HepG2 (cell line): ENCODE results near the gene STK40. TPM values are rescaled to one million over a fixed set of nuclear protein-coding genes. Genes with fewer than 3 reads are reported as not detected.
A peak's percentile ranks its signal among the peaks of the same experiment; 100 is the strongest.

Experiments used
- BRCA1 ChIP-seq: sonication (generic); formaldehyde crosslinking; IDR thresholded peaks from 2 replicates; pipeline ENCODE4 v1.4.0; 2020; ENCODE audit warnings: missing genetic modification reagents
- FOSL2 ChIP-seq: sonication (generic); formaldehyde crosslinking; IDR thresholded peaks from 2 replicates; pipeline ENCODE4 v1.4.0; 2020; ENCODE audit warnings: missing genetic modification reagents
- JUND ChIP-seq: sonication (generic); formaldehyde crosslinking; IDR thresholded peaks from 2 replicates; pipeline ENCODE4 v1.8.0; 2022; ENCODE audit warnings: mild to moderate bottlenecking, missing genetic modification reagents
- KMT2A ChIP-seq: sonication (generic); formaldehyde crosslinking; IDR thresholded peaks from 2 replicates; pipeline ENCODE4 v1.4.0; 2020; ENCODE audit warnings: missing genetic modification reagents
- NONO ChIP-seq, 2 experiments: fragments of 450-650 bp in 1 of 2; sonication (generic) in 1 of 2; formaldehyde crosslinking in 1 of 2; IDR thresholded peaks in 1 of 2; conservative IDR thresholded peaks in 1 of 2; 2 replicates each; pipeline versions ENCODE4 v1.6.1 to v1.8.0; 2017 to 2022; ENCODE audit warnings: mild to moderate bottlenecking in 1 of 2, missing genetic modification reagents in 1 of 2, moderate library complexity in 1 of 2
- NRL ChIP-seq: sonication (generic); formaldehyde crosslinking; IDR thresholded peaks from 2 replicates; pipeline ENCODE4 v1.5.0; 2020; ENCODE audit warnings: missing genetic modification reagents, mild to moderate bottlenecking, moderate library complexity, borderline replicate concordance
- U2AF1 ChIP-seq: fragments of 200-400 bp; formaldehyde crosslinking; optimal IDR thresholded peaks from 2 replicates; pipeline ENCODE3; 2017; ENCODE audit warnings: mild to moderate bottlenecking, low read depth, low read length
- ZNF292 ChIP-seq: sonication (generic); formaldehyde crosslinking; IDR thresholded peaks from 2 replicates; pipeline ENCODE4 v1.8.1; 2022; ENCODE audit warnings: mild to moderate bottlenecking, low read depth, missing genetic modification reagents, borderline replicate concordance
- ZNF616 ChIP-seq: sonication (generic); formaldehyde crosslinking; IDR thresholded peaks from 2 replicates; pipeline ENCODE4 v1.5.0; 2020; ENCODE audit warnings: low read depth, mild to moderate bottlenecking, missing genetic modification reagents
- ZNF720 ChIP-seq: sonication (generic); formaldehyde crosslinking; IDR thresholded peaks from 2 replicates; pipeline ENCODE4 v1.4.0; 2020; ENCODE audit warnings: missing genetic modification reagents
- ZNF777 ChIP-seq: sonication (generic); formaldehyde crosslinking; IDR thresholded peaks from 2 replicates; pipeline ENCODE4 v1.4.0; 2020; ENCODE audit warnings: missing genetic modification reagents
- ZNF816 ChIP-seq: sonication (generic); formaldehyde crosslinking; IDR thresholded peaks from 2 replicates; pipeline ENCODE4 v1.8.0; 2022; ENCODE audit warnings: missing genetic modification reagents, mild to moderate bottlenecking, borderline replicate concordance
- polyA plus RNA-seq, 8 experiments: library from polyadenylated mRNA; depleted of rRNA in 3 of 8; stranded (reverse) in 7 of 8; unstranded in 1 of 8; fragments of >200 nt; fragmentation: Illumina TruSeq in 4 of 8; extraction: Trizol in 4 of 8; gene quantifications; 2 replicates each; pipeline versions ENCODE4 v1.2.1 to v1.2.3, GENCODE V29; 2011 to 2016; ENCODE audit warnings: low read depth in 4 of 8, missing spikeins in 1 of 8, mixed read lengths in 1 of 8; ENCODE audit not compliant: insufficient read depth in 1 of 8
- total RNA-seq, 5 experiments: library from RNA; depleted of rRNA; stranded (reverse); fragments of >200 nt; fragmentation: Illumina TruSeq; extraction: Trizol; gene quantifications; 2 replicates each; pipeline ENCODE4 v1.2.3, GENCODE V29; 2016; ENCODE audit warnings: low read depth in 1 of 5
- TF ChIP-seq, protein P1 (sequence below), 2 experiments: sonication (generic) in 1 of 2; formaldehyde crosslinking in 1 of 2; IDR thresholded peaks; 2 replicates each; pipeline versions ENCODE4 v1.5.1 to v1.6.1; 2011 to 2020; ENCODE audit warnings: borderline replicate concordance in 1 of 2, low read depth in 1 of 2, low read length in 1 of 2, mild to moderate bottlenecking in 1 of 2, missing genetic modification reagents in 1 of 2, moderate library complexity in 1 of 2
- TF ChIP-seq, protein P2 (sequence below): sonication (generic); formaldehyde crosslinking; IDR thresholded peaks from 2 replicates; pipeline ENCODE4 v1.4.0; 2020; ENCODE audit warnings: missing genetic modification reagents
- TF ChIP-seq, protein P3 (sequence below): sonication (generic); formaldehyde crosslinking; IDR thresholded peaks from 2 replicates; pipeline ENCODE4 v1.8.0; 2022; ENCODE audit warnings: mild to moderate bottlenecking, missing genetic modification reagents, borderline replicate concordance
- TF ChIP-seq, protein P4 (sequence below): sonication (generic); formaldehyde crosslinking; IDR thresholded peaks from 2 replicates; pipeline ENCODE4 v1.4.0; 2020; ENCODE audit warnings: missing genetic modification reagents

STK40 gene
- total and polyA plus RNA-seq, 2 of the 13 experiments (the other 11 are each of a cell fraction or from before 2014, with no cell fraction given): 33.8 to 35.1 TPM

DNA sequence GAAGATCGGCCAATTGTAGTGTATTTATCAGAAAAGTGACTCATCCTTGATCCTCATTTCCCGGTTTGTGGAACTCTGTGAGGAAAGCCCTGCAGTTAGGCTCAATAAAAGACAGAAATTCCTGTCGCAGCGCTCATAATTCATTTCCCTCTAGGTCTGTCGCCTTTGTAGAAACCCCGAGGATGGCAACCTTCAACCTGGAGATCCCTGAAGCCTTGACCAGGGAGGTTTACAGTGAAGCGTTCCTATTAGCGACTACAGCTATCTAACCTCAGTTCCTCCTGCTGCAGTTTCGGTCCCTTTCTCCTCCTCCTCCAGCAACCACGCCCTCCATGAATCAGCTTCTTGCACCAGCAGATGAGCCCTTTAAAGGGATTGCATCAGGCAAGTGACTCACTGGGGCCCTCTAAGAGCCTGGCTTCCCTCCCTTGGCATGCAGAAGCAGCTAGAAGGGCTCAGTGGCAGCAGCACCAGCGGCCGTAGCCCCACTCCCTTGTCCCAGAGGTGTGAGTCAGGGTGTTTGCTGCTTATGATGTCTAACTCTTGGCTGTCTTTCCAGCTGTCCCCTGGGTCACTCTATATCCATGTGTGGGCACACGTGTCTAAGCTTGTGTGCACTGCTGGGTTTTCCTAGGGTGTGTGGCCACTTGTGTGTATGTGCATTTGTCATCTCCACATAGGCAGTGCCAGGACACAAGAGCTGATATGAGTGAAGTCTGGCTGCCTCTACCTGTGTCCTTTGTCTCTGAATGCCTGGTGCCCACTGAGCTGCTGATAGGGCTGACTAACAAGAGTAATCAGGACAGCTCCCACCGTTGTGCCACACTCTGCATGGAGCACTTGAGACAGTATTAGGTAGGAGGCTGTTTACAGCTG is 779 bp upstream of the STK40 start (continued):
- TF ChIP-seq ZNF616 (CRISPR knock-in tag) (no peak), KMT2A (CRISPR knock-in tag) (no peak), ZNF720 (CRISPR knock-in tag) (no peak), NRL (CRISPR knock-in tag) (peak; percentile 80; the same call in 1 of the 2 replicates), BRCA1 (no peak), NONO (IDR thresholded peaks at IDR 0.05) (no peak), NONO (CRISPR knock-in tag; conservative IDR thresholded peaks at IDR 0.05) (no peak), ZNF777 (no peak), ZNF816 (no peak), JUND (CRISPR knock-in tag) (peak; percentile 95), ZNF292 (CRISPR knock-in tag) (peak; percentile 18; the same call in 1 of the 2 replicates), FOSL2 (CRISPR knock-in tag) (peak; percentile 98), U2AF1 (no peak)
- TF ChIP-seq, protein P1, sequence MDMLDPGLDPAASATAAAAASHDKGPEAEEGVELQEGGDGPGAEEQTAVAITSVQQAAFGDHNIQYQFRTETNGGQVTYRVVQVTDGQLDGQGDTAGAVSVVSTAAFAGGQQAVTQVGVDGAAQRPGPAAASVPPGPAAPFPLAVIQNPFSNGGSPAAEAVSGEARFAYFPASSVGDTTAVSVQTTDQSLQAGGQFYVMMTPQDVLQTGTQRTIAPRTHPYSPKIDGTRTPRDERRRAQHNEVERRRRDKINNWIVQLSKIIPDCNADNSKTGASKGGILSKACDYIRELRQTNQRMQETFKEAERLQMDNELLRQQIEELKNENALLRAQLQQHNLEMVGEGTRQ (IDR thresholded peaks at IDR 0.05; ENCODE audit: low read depth, low read length): no peak
- TF ChIP-seq, protein P1 (CRISPR knock-in tag; IDR thresholded peaks at IDR 0.05; ENCODE audit: borderline replicate concordance): no peak
- TF ChIP-seq, protein P2, sequence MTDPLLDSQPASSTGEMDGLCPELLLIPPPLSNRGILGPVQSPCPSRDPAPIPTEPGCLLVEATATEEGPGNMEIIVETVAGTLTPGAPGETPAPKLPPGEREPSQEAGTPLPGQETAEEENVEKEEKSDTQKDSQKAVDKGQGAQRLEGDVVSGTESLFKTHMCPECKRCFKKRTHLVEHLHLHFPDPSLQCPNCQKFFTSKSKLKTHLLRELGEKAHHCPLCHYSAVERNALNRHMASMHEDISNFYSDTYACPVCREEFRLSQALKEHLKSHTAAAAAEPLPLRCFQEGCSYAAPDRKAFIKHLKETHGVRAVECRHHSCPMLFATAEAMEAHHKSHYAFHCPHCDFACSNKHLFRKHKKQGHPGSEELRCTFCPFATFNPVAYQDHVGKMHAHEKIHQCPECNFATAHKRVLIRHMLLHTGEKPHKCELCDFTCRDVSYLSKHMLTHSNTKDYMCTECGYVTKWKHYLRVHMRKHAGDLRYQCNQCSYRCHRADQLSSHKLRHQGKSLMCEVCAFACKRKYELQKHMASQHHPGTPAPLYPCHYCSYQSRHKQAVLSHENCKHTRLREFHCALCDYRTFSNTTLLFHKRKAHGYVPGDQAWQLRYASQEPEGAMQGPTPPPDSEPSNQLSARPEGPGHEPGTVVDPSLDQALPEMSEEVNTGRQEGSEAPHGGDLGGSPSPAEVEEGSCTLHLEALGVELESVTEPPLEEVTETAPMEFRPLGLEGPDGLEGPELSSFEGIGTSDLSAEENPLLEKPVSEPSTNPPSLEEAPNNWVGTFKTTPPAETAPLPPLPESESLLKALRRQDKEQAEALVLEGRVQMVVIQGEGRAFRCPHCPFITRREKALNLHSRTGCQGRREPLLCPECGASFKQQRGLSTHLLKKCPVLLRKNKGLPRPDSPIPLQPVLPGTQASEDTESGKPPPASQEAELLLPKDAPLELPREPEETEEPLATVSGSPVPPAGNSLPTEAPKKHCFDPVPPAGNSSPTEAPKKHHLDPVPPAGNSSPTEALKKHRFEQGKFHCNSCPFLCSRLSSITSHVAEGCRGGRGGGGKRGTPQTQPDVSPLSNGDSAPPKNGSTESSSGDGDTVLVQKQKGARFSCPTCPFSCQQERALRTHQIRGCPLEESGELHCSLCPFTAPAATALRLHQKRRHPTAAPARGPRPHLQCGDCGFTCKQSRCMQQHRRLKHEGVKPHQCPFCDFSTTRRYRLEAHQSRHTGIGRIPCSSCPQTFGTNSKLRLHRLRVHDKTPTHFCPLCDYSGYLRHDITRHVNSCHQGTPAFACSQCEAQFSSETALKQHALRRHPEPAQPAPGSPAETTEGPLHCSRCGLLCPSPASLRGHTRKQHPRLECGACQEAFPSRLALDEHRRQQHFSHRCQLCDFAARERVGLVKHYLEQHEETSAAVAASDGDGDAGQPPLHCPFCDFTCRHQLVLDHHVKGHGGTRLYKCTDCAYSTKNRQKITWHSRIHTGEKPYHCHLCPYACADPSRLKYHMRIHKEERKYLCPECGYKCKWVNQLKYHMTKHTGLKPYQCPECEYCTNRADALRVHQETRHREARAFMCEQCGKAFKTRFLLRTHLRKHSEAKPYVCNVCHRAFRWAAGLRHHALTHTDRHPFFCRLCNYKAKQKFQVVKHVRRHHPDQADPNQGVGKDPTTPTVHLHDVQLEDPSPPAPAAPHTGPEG: peak; percentile 65; the same call in 1 of the 2 replicates
- TF ChIP-seq, protein P3, sequence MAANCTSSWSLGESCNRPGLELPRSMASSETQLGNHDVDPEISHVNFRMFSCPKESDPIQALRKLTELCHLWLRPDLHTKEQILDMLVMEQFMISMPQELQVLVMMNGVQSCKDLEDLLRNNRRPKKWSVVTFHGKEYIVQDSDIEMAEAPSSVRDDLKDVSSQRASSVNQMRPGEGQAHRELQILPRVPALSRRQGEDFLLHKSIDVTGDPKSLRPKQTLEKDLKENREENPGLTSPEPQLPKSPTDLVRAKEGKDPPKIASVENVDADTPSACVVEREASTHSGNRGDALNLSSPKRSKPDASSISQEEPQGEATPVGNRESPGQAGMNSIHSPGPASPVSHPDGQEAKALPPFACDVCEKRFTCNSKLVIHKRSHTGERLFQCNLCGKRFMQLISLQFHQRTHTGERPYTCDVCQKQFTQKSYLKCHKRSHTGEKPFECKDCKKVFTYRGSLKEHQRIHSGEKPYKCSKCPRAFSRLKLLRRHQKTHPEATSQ: 0 out of 2 replicates have a peak, but pooled peaks have one; percentile 39
- TF ChIP-seq, protein P4, sequence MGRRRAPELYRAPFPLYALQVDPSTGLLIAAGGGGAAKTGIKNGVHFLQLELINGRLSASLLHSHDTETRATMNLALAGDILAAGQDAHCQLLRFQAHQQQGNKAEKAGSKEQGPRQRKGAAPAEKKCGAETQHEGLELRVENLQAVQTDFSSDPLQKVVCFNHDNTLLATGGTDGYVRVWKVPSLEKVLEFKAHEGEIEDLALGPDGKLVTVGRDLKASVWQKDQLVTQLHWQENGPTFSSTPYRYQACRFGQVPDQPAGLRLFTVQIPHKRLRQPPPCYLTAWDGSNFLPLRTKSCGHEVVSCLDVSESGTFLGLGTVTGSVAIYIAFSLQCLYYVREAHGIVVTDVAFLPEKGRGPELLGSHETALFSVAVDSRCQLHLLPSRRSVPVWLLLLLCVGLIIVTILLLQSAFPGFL (CRISPR knock-in tag): no peak
